ENCODE data around the gene TLE5.

Gene TLE5, protein sequence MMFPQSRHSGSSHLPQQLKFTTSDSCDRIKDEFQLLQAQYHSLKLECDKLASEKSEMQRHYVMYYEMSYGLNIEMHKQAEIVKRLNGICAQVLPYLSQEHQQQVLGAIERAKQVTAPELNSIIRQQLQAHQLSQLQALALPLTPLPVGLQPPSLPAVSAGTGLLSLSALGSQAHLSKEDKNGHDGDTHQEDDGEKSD

DNA sequence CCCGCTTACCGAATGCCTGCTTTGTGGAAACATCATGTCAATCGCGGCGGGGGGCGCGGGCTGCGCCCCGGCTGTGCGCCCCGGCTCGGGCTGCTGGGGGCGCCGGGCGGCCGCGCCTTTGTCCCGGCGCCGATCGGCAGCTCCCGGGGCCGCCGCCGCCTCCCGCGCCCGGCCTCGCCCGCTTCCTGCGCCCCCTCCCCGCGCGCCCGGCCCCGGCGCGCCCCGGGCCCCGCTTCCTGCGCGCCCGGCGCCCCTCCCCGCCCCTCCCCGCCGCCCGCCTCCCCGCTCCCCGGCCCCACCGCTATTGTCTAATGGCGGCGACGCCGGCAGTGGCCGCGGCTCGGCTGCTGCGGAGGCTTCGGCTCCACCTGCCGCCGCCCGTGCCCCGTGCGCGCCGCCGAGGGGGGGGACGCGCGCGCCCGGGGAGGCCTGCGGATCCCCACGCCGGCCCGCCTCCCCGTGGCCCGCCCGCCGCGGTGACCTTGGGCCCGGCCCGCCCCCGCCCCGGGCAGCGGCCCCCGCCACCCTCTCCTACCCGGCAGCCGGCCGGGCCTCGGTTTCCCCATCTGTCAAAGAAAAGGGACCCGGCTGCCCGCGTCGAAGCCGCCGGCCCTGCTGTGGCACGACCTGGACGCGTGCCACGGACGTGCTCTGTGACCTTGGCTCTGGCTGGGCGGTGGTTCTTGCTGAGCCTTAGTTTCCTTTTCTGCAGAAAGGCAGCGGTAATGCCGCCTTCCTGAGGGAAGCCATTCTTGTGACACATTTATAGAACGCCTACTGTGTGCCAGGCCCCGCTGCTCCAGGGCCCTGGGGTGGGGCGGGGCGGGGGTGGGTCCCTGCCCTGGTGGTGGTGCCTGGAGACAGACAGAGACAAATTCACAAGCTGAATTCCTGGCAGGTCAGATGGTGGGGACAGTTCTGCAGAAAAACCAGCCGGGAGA, at the start of gene TLE5:
Gene TLE5 (minus strand): TSS at position 331 of the 941 bp plus-strand sequence. CDS start 295 bp downstream, at position 36.
- no peak for DNase-seq

DNA sequence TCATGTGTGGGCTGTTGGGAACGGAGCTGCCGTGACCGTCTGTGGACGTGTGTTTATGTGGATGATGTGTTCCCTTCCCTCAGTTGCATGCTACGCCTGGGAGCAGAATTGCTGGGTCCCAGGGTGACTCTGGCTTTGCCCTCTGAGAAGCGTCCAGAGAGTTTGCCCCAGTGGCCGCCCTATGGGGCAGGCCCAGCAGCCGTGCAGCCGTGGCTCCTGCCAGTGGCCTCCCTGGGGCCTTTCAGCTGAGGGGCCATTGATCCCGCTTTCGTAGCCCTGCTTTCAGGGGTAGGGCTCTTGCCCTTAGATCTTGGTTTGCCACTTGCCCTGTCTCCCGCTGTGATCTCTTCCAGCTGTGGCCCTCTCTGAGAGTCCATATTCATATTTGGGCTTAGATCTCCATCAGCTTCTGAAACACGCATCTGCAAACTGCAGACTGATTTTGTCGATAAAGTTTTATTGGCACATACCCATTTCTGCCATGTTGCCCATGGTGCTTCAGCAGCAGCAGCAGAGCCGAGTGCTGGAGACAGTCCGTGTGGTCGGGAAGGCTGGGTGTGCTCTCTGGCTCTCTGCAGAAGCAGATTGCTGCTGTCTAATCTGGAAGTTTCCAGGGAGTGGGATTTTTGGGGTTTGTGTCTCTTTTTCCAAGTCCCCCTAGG, 49.4 kb upstream of the TLE5 start:
- no peak for DNase-seq

DNA sequence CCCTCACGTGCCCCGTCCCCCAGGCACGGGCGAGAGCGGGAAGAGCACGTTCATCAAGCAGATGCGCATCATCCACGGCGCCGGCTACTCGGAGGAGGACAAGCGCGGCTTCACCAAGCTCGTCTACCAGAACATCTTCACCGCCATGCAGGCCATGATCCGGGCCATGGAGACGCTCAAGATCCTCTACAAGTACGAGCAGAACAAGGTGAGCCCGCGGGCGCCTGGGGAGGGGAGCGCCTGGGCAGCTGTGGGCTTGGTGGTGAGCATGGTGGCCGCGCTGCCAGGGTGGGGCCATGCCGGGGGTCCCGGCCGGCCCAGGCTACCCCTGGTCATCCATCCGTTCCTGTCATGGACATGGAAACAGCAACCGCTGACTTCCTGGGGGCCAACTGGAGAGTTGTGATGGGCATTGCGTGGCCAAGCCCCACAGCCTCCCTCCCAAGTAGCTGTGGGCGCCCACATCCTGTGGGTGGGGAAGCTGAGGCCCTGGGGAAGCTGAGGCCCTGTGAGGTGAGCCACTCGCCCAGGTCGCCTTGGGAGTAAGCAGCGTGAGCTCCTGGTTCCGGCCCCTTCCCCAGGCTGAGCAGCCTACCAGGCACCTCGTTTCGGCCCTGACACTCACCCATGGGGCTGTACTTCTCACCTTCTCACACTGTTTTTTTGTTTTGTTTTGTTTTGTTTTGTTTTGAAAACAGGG, 48.0 kb upstream of the TLE5 start:
- DNase-seq = no peak

DNA sequence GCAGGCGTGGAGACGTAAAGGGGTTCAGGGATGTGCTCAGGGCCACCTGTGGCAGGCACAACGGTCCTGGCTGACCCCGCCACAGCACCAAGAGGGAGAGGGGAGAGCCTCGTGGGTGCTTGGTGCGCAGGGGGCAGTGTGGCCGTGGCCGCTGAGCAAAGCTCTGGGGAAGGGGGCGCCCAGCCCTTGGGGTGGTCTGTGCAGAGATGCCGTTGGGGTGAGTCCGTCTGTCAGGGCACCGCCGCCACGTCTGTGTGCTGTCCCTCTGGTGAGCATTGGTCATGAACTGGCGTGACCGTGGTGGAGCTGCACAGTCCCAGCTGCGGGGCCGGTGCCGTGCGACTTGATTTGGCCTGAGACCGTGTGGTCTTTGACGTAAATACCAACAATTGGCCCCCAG, 47.2 kb upstream of the TLE5 start:
- no peak for DNase-seq

DNA sequence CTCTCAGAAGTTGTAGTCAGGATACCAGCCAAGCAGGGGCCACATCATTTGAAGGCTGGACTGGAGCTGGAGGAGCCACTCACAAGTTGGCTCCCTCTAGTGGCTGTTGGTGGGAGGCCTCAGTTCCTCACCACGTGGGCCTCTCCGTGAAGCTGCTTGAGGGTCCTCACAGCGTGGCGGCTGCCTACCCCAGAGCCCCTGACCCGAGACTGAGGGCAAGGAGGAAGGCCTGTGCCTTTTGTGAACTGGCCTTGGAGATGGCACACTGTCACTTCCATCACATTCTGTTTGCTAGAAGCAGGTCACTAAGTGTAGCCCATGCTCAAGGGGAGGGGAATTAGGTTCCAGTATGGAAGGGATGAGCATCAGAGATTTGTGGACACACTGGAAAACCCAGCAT, 46.5 kb upstream of the TLE5 start:
- DNase-seq = peak; percentile 16

DNA sequence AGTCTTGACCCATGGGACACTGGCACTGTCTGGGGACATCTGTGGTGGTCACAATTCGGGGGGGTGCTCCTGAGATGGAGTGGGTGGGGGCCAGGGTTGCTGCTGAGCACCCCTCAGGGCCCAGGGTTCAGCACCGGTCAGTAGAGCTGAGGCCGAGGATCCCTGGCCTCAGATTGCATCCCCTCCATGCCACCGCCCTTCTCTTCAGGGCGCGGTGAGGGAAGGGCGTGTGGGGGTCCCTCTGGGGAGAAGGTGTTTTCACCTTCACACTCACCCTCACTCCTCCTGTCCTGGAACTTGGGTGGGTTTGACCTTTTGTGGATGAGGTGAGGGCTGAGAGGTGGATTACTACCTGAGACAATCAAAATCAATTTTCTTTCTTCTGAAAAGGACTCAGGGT, 45.4 kb upstream of the TLE5 start:
- DNase-seq = no peak

DNA sequence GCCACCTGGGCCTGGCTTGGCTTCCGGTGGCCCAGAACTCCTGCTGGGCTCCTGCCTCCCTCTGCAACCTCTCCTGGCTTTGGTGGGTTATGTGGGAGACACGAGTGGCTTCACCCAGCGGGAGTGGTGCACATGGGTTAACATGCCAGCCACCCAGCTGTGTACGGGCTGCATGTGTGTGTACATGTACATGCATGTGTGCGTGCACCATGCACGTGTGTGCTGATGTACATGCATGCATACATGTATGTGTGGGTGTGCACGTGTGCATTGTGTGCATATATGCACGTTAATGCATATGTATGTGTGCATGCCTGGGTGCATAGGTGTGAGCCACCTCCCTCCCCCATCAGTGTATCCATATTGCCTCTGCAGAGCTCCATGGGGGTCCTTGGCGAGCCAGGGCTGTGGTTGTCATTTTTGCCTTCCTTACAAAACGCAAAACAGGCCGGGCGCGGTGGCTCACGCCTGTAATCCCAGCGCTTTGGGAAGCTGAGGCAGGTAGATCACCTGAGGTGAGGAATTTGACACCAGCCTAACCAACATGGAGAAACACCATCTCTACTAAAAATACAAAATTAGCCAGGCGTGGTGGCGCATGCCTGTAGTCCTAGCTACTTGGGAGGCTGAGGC, 44.3 kb upstream of the TLE5 start:
- no peak for DNase-seq

DNA sequence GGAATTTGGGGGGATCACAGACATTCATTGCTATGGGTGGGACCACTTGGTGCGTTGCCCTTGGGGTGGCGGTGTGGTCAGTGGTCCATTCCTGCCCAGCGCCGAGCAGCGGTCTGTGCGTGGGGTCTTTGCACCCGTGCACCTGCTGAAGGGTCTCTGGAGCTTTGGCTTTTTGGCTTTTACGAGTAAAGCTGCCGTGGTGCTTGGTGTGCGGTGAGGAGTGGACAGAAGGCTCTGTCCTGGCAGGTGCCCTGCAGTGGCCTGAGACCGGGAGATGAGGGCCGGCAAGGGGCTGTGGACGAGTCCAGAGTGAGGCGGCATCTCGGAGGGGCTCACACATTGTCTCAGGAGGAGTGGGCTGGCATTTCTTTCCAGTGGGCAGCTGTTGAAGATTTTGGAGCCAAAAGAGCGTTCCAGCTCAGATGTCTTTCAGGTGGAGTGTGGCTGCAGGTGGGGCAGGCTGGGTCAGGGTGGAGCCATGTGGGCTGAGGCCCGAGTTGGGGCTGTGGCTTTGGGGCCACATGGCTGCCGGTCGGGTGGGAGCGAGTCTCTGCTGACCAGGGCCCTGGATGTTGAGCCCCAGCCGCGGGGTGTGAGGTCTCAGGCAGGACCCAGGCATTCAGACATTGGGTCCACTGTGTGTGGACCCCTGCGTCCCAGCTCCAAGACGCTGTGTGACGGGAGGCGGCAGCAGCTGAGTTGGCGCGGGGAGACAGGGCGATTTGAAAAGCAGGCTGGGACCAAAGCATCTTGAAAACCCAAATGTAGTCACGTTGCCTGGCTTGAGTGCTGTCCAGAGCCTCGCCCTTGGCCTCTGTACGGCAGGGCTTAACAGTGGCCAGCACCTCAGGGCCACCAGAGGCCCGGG, 43.6 kb upstream of the TLE5 start:
- DNase-seq = no peak

DNA sequence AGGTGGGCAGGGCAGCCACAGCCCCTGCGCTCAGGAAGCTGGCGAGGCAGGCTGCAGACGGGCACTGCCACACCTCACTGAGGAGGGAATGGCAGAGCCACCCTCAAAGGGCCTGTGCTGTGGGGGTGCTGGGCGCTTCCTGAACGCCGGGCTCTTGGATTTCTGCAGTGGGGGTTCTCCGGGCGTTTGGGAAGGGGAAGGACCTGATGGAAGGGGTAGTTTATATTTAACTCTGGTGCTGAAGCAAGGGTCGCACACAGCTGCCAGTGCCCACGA, 42.4 kb upstream of the TLE5 start:
- DNase-seq = no peak

DNA sequence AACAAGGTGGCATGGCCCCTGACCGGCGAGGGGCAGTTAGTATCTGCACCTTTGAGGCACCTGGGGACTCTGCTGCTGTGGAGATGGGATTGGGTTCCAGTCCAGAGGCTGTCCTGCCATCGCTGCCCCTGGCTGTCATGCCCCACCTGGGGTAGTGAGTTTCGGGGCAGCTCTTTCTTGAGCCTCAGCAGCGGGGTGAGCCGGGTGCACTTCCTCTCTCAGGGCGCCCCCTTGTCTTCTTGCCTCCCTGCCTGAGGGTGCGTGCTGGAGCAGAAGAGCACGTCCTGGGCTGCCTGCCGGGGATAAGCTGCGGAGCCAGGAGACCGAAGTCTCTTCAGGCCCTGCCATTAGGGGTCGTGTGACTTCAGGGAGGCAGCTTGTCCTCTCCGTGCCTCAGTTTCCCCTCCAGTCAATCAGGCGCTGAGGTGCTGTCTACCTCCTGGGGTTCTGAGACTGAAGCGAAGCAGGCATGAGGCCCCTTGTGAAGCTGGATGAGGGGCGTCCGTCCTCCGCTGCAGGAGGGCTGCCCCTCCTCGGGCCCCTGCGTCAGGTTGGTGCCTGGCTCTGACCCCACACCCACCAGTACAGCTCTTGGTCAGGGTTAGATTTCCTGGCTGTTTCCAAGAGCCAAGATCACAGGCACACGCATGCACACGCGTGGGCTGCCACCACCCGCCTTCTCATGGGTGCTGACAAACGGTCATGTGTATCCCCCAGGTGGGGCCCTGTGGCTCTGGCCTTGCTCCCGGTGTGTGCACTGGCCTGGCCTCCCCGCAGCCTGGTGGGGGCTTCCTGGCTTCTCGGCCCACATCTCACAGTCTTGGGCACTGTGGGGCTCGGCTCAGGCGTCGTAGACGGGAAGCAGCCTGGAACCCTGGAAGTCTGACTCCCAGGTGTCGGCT, 40.2 kb upstream of the TLE5 start:
- no peak for DNase-seq

DNA sequence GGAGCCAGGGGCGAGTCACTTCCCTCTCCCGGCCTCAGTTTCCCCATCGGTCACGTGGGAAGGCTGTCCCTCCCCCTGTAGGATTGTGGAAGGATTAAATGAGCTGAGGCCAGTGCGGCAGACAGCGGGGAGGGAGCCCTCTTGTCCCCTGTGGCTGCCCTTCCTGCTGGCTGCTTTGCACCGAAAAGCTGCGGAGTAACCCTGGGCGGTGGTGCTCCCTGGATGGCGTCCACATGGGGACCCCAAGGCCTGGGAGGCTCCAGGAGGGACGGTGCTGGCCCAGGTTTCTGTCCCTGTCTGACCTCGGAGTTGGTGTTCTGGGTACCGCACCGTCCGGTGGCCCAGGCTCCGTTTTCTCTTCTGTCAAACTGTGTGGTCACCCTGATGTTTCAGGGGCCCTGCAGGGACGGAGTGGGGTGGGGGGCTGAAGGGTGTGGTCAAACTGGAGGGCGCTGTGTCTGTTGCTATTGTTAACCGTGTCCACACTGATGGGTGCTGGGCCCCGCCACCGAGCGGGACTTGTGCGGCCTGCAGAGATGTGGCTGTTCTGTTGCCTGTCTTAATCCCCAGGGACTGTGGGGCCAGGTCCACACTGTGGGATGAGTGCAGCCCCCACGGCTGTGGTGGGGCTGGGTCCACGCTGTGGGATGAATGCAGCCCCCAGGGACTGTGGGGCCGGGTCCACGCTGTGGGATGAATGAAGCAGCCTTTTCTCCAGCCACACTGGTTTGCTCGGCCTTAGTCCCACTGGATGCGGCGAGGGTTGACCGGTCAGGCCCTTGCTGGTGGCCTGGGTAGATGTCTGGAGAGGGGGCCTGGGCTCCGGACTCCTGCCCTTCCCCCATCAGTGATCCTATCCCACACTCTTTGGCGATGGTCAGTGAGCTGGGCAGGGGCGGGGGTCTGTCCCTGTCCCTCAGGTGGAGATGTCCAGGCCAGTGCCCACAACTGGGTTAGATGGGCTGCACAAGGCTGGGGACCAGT, 38.7 kb upstream of the TLE5 start:
- no peak for DNase-seq

DNA sequence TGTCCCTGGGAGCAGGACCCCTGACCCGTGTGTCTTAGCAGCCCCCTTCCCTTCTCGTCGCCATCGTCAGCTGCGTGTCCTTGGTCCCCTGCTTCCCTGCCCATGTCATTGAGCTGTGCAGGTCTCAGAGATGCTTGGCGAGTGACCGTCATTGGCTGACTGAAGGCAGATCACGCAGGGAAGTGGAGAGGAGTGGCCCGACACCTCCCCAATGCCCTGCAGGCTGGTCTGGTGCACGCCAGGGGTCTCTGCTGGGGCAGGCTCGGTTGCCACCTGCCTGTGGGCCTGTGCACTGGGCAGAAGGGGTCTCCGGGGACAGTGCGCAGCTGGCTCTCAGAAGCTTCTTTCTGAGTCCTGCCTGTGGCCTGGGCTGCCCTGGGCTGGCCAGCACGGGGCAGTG, 38.0 kb upstream of the TLE5 start:
- DNase-seq = no peak

DNA sequence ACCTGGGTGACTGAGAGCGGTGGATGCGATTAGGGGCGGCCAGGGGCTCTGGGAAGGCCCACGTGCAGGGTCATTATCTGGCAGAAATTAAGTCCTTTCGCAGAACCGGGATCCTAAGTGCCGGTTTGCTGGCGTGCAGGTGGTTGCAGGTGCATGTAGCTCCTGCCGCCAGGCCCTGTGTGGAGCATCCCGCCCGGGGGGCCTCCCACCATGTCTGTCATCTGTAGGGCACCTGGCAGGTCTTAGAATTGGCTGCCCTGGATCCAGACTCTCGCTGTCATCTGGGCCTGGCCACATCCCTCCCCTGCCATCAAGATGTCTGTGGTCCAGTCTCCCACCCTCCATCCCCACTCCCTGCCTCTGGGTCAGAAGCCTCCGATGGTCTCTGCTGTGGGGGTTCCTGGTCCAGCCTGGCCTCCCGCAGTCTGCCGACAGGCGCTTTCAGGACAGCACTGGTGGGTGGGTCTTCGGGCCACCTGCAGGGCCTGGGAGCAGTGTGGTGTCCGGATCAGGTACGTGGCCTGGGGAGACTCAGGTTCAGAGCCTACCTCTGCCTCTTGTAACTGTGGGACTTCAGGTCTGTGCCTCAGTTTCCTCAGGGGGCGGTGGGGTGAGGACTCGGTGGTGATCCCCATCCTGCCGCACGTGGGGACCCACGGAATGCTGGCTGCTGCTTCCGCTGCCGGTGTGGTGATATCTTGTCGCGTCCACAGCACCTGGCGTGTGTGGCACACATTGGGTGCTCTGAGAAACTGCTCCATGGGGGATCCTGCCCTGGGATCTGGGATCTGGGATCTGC, 37.3 kb upstream of the TLE5 start:
- DNase-seq = no peak

DNA sequence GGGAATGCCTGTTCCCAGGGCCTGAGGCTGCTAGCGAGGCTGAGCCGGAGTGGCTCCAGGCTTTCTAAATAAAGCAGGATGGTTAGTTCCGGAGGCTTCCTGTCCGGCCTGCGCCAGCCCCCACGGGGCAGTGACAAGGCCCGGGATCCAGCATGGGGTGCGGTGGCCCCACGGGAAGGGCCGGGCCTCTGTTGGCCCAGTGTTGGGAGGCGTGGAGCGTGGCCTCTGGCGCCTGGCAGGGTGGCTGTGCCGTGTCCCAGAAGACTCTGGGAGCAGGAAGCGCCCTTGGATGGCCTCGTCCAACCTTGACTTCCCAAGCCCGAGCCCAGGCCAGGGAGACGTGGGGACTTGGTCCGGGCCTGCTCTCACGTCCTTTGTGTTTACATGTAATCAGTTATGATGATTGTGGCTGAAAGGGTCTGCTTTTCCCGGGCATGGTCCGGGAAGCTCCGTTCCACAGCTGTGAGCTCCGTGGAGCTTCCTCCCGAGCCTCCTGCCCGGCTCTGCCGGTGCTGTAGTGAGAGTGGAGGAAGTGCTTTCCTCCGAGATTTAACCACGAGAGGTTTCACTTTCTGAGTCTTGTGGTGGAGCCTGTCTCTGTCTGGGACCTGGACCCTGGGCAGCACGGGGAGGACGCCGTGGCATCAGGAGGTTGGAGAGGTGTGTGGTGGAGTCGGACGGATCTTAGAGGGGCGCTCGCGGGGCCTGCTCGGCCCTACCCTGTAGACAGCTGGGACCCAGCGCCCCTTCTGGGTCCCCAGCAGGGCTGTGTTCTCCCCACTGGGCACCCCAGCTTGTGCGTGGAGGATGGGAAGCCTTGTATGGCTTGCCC, 36.4 kb upstream of the TLE5 start:
- no peak for DNase-seq

DNA sequence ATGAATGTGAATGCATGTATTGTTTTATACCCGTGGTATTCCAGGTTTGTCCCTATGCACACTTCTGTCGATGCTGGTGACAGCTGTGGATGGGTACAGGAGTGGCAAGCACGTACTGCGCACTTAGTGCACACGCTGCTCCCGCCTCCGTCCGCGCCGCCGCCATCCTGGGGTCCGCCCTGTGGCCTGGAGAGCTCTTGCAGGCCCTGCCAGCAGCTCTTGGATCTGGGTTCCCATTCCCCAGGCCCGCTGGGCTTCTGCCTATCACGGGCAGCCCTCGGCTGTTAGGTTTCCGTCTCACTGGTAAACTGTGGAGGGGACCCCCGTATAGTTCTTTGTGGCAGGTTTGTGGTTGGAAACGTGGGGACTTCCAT, 35.8 kb upstream of the TLE5 start:
- no peak for DNase-seq

DNA sequence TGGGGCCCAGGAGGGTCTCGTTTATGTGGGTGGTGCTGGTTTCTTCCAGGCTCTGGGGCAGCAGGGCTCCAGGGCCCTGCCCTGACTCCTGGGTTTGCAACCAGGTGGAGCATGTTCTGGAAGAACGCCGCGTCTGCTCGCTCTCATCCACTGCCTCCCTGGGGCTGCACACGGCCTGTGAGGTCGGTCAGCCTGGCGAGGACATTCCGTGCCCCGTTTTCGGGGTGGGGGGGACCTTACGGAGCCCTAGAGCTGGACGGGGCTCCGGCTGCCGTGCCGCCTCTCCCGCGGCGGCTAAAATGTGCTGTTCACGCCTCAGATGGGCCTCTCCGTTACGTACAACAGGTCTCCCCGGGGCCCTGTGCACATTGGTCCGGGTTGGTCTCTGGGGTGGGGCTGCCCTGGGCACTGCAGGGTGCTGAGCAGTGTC, 35.2 kb upstream of the TLE5 start:
- DNase-seq = no peak

DNA sequence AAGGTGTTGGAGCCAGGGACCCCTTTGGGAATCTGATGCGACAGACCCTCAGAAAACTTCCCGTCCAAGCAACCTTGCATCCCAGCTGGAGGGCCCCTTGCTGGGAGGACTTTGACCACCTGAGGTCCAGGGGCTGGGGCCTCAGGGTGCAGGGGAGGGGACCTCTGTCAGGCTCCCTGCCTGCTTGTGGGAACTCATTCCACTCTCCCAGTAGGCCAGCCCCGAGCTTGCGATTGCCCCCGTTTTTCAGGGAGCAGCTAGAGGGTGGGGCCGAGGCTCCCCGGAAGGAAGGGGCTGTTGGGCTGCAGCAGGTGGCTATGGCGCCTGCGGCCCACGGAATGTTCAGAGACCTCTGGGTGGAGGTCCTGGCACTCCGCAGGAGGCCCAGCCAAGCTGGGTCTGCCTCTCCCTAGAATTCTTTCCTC, 34.6 kb upstream of the TLE5 start:
- DNase-seq = no peak

Measured in amniotic stem cell (primary cell).